Gastrocnemius medialis (tissue), 4 donors: ENCODE measurements around the gene FAAH.
"Not testable (repeated sequence)": the region's sequence is repeated elsewhere in the genome, so short reads cannot be mapped to it uniquely, and the experiment has no call there.

ENCODE experiments used
- CTCF ChIP-seq, 5 experiments: fragments of 450-650 bp in 3 of 5; fragments of 200-600 bp in 2 of 5; sonication (generic) in 2 of 5; IDR thresholded peaks in 4 of 5; conservative IDR thresholded peaks in 1 of 5; 1 replicate in 4 of 5; 2 replicates in 1 of 5; pipeline ENCODE4 v1.5.1; 2016 to 2019; ENCODE audit warnings: antibody characterized with exemption in 5 of 5, mild to moderate bottlenecking in 3 of 5, moderate library complexity in 3 of 5
- POLR2A ChIP-seq, 2 donors: fragments of 450-650 bp; IDR thresholded peaks; one replicate each; pipeline ENCODE4 v1.6.1; 2017; ENCODE audit warnings: antibody characterized with exemption in 2 of 2, mild to moderate bottlenecking in 2 of 2, moderate library complexity in 2 of 2

- TF ChIP-seq CTCF (IDR thresholded peaks at IDR 0.05 in 4 of 5, conservative IDR thresholded peaks at IDR 0.05 in 1 of 5); POLR2A (IDR thresholded peaks at IDR 0.05): not testable (repeated sequence)
Observed at GRCh38 chr1:46355920-46356319, 38.2 kb upstream of the FAAH start.
